Measurements from ENCODE around the gene LRP2BP. TPM values are rescaled to one million over a fixed set of nuclear protein-coding genes. Genes with fewer than 3 reads are reported as not detected.

Gene LRP2BP
- 0.16 and 0.56 TPM in 2 replicates for total RNA-seq (2014; rRNA removed; shearing (Covaris generic))

- no peak for DNase-seq
- H3K27me3 ChIP-seq, result no peaks in the 10 kb centered on the region
- no peaks in the 10 kb centered on the region for H3K36me3 ChIP-seq
- peak within 1 kb of the TSS; percentile 76 for H3K4me3 ChIP-seq
- no peaks in the 10 kb centered on the region for H3K9me3 ChIP-seq (replicated peaks)
- H3K27ac ChIP-seq, result peak within 1 kb of the TSS; percentile 79
- no peaks in the 10 kb centered on the region for H3K4me1 ChIP-seq
Measured at GRCh38 chr4:185395238-185395955, at the start of gene LRP2BP. Gene LRP2BP, minus strand, starts transcription at chr4:185395924. Its CDS starts 17,738 bp downstream, at chr4:185378186.

GRCh38 chr4:185445209-185445608 lies 49.5 kb upstream of the LRP2BP start:
- no peak overlapping the region for H3K27ac ChIP-seq
- no peaks in the 10 kb centered on the region for H3K4me1 ChIP-seq
- no peak for DNase-seq
- no peaks in the 10 kb centered on the region for H3K27me3 ChIP-seq
- H3K36me3 ChIP-seq, result no peaks in the 10 kb centered on the region
- no peaks in the 10 kb centered on the region for H3K9me3 ChIP-seq (replicated peaks)
- H3K4me3 ChIP-seq, result no peak overlapping the region

GRCh38 chr4:185441479-185441878 lies 45.8 kb upstream of the LRP2BP start:
- no peaks in the 10 kb centered on the region for H3K27me3 ChIP-seq
- no peak for DNase-seq
- H3K36me3 ChIP-seq, result no peaks in the 10 kb centered on the region
- H3K4me1 ChIP-seq, result no peaks in the 10 kb centered on the region
- no peaks in the 10 kb centered on the region for H3K9me3 ChIP-seq (replicated peaks)
- H3K27ac ChIP-seq, result no peak overlapping the region
- no peak overlapping the region for H3K4me3 ChIP-seq

GRCh38 chr4:185437809-185438208 lies 42.1 kb upstream of the LRP2BP start:
- H3K27me3 ChIP-seq, result no peaks in the 10 kb centered on the region
- H3K36me3 ChIP-seq, result no peaks in the 10 kb centered on the region
- no peak overlapping the region for H3K4me3 ChIP-seq
- no peak for DNase-seq
- H3K27ac ChIP-seq, result no peak overlapping the region
- H3K9me3 ChIP-seq (replicated peaks), result no peaks in the 10 kb centered on the region
- no peaks in the 10 kb centered on the region for H3K4me1 ChIP-seq

GRCh38 chr4:185435466-185435865 lies 39.7 kb upstream of the LRP2BP start:
- no peak overlapping the region for H3K4me3 ChIP-seq
- no peaks in the 10 kb centered on the region for H3K27me3 ChIP-seq
- H3K36me3 ChIP-seq, result no peaks in the 10 kb centered on the region
- DNase-seq, result no peak
- H3K4me1 ChIP-seq, result no peaks in the 10 kb centered on the region
- H3K9me3 ChIP-seq (replicated peaks), result no peaks in the 10 kb centered on the region
- H3K27ac ChIP-seq, result no peak overlapping the region

- H3K4me3 ChIP-seq, result no peak overlapping the region
- no peaks in the 10 kb centered on the region for H3K9me3 ChIP-seq (replicated peaks)
Measured at GRCh38 chr4:185429660-185430059, 33.9 kb upstream of the LRP2BP start.

GRCh38 chr4:185426960-185427688 lies 31.4 kb upstream of the LRP2BP start:
- Histone ChIP-seq H3K4me1 (no peaks in the 10 kb centered on the region), H3K27ac (no peak overlapping the region), H3K9me3 (replicated peaks) (no peaks in the 10 kb centered on the region), H3K27me3 (no peaks in the 10 kb centered on the region), H3K36me3 (no peaks in the 10 kb centered on the region), H3K4me3 (no peak overlapping the region)
- DNase-seq, result no peak

More at GRCh38 chr4:185429660-185430059, 33.9 kb upstream of the LRP2BP start:
- Histone ChIP-seq H3K27ac (no peak overlapping the region), H3K36me3 (no peaks in the 10 kb centered on the region), H3K27me3 (no peaks in the 10 kb centered on the region), H3K4me1 (no peaks in the 10 kb centered on the region)
- DNase-seq, result no peak

GRCh38 chr4:185425647-185426352 lies 30.1 kb upstream of the LRP2BP start, which contains the start of gene UFSP2:
Gene UFSP2, minus strand, starts transcription at chr4:185425964. Its CDS starts 96 bp downstream, at chr4:185425868.
- H3K9me3 ChIP-seq (replicated peaks), result no peaks in the 10 kb centered on the region
- peak within 1 kb of the TSS; percentile 100 for H3K27ac ChIP-seq
- H3K4me1 ChIP-seq, result no peaks in the 10 kb centered on the region
- H3K27me3 ChIP-seq, result no peaks in the 10 kb centered on the region
- H3K36me3 ChIP-seq, result no peaks in the 10 kb centered on the region
- peak within 1 kb of the TSS; percentile 82 for H3K4me3 ChIP-seq
- peak; percentile 81 to 86 for DNase-seq

- no peaks in the 10 kb centered on the region for H3K9me3 ChIP-seq (replicated peaks)
- H3K27me3 ChIP-seq, result no peaks in the 10 kb centered on the region
- no peaks in the 10 kb centered on the region for H3K4me1 ChIP-seq
- H3K4me3 ChIP-seq, result peak overlapping the region; percentile 82
- H3K27ac ChIP-seq, result peak overlapping the region; percentile 100
- DNase-seq, result no peak
- no peaks in the 10 kb centered on the region for H3K36me3 ChIP-seq
Measured at GRCh38 chr4:185424905-185425646, 29.4 kb upstream of the LRP2BP start.

- no peak for DNase-seq
- H3K4me3 ChIP-seq, result no peak overlapping the region
Measured at GRCh38 chr4:185421366-185422124, 25.8 kb upstream of the LRP2BP start.

GRCh38 chr4:185416955-185417354 lies 21.2 kb upstream of the LRP2BP start:
- Histone ChIP-seq H3K27ac (no peak overlapping the region), H3K4me3 (no peak overlapping the region), H3K9me3 (replicated peaks) (no peaks in the 10 kb centered on the region), H3K4me1 (no peaks in the 10 kb centered on the region), H3K36me3 (no peaks in the 10 kb centered on the region; the same call in 1 of the 2 replicates), H3K27me3 (no peaks in the 10 kb centered on the region)
- no peak for DNase-seq

More at GRCh38 chr4:185421366-185422124, 25.8 kb upstream of the LRP2BP start:
- Histone ChIP-seq H3K36me3 (no peaks in the 10 kb centered on the region), H3K27ac (no peak overlapping the region), H3K4me1 (no peaks in the 10 kb centered on the region), H3K27me3 (no peaks in the 10 kb centered on the region), H3K9me3 (replicated peaks) (no peaks in the 10 kb centered on the region)

GRCh38 chr4:185412412-185412811 lies 16.7 kb upstream of the LRP2BP start:
- no peaks in the 10 kb centered on the region for H3K4me1 ChIP-seq
- H3K9me3 ChIP-seq (replicated peaks), result no peaks in the 10 kb centered on the region
- H3K36me3 ChIP-seq, result no peaks in the 10 kb centered on the region; the same call in 1 of the 2 replicates
- H3K27ac ChIP-seq, result no peak overlapping the region
- H3K27me3 ChIP-seq, result no peaks in the 10 kb centered on the region
- DNase-seq, result no peak
- H3K4me3 ChIP-seq, result no peak overlapping the region

GRCh38 chr4:185411849-185412248 lies 16.1 kb upstream of the LRP2BP start:
- Histone ChIP-seq H3K27me3 (no peaks in the 10 kb centered on the region), H3K27ac (no peak overlapping the region), H3K36me3 (no peaks in the 10 kb centered on the region; the same call in 1 of the 2 replicates), H3K4me1 (no peaks in the 10 kb centered on the region), H3K4me3 (no peak overlapping the region), H3K9me3 (replicated peaks) (no peaks in the 10 kb centered on the region)
- DNase-seq, result no peak

- no peak for DNase-seq
- Histone ChIP-seq H3K27ac (no peak overlapping the region), H3K36me3 (no peaks in the 10 kb centered on the region), H3K27me3 (no peaks in the 10 kb centered on the region), H3K9me3 (replicated peaks) (no peaks in the 10 kb centered on the region), H3K4me3 (no peak overlapping the region), H3K4me1 (no peaks in the 10 kb centered on the region)
Measured at GRCh38 chr4:185408432-185408831, 12.7 kb upstream of the LRP2BP start.

Data from SJCRH30 (cell line).